Neuronal stem cell (in vitro differentiated cells): ENCODE data around the gene FHDC1.

ENCODE experiments used
- DNase-seq: peaks from one replicate; pipeline ENCODE4 v3.0.0-alpha.2; 2013; ENCODE audit warnings: low spot score
- H2AFZ ChIP-seq: one replicate; pipeline ENCODE4 v1.6.1; 2013; ENCODE audit warnings: mild to moderate bottlenecking, low read length, inconsistent platforms
- H2AK5ac ChIP-seq: 2 replicates; pipeline ENCODE4 v1.6.1; 2013; ENCODE audit warnings: low read depth, mild to moderate bottlenecking, inconsistent platforms, low read length, moderate library complexity, mixed read lengths
- H2BK120ac ChIP-seq: 2 replicates; pipeline ENCODE4 v1.6.1; 2013; ENCODE audit warnings: low read depth, mild to moderate bottlenecking, inconsistent platforms, low read length, moderate library complexity, mixed read lengths
- H2BK12ac ChIP-seq: one replicate; pipeline ENCODE4 v1.6.1; 2013; ENCODE audit warnings: low read length, inconsistent platforms
- H2BK15ac ChIP-seq: 2 replicates; pipeline ENCODE4 v1.6.1; 2013; ENCODE audit warnings: mild to moderate bottlenecking, low read length, inconsistent platforms, mixed read lengths
- H2BK5ac ChIP-seq: one replicate; pipeline ENCODE4 v1.6.1; 2013; ENCODE audit warnings: inconsistent platforms, mild to moderate bottlenecking, low read length, moderate library complexity
- H3K14ac ChIP-seq: one replicate; pipeline ENCODE4 v1.6.1; 2013; ENCODE audit warnings: low read length, inconsistent platforms
- H3K18ac ChIP-seq: 2 replicates; pipeline ENCODE4 v1.6.1; 2013; ENCODE audit warnings: low read length, inconsistent platforms
- H3K23ac ChIP-seq: 2 replicates; pipeline ENCODE4 v1.6.1; 2013; ENCODE audit warnings: low read depth, mild to moderate bottlenecking, mixed read lengths, low read length, inconsistent platforms; ENCODE audit not compliant: poor library complexity
- H3K27ac ChIP-seq: replicated peaks from 3 replicates; pipeline ENCODE4 v1.5.1; 2013; ENCODE audit warnings: low read length, inconsistent platforms
- H3K27me3 ChIP-seq, 3 experiments: 2 replicates each; pipeline ENCODE4 v1.6.1; 2013; ENCODE audit warnings: low read length in 3 of 3, mild to moderate bottlenecking in 2 of 3, inconsistent platforms in 1 of 3, low read depth in 1 of 3, mixed read lengths in 1 of 3, moderate library complexity in 1 of 3; ENCODE audit not compliant: control insufficient read depth in 3 of 3, insufficient read depth in 3 of 3
- H3K36me3 ChIP-seq, 2 donors: replicated peaks in 1 of 2; 2 replicates each; pipeline ENCODE4 v1.6.1; 2013; ENCODE audit warnings: low read length in 2 of 2; ENCODE audit not compliant: control insufficient read depth in 2 of 2, insufficient read depth in 2 of 2
- H3K4ac ChIP-seq: 2 replicates; pipeline ENCODE4 v1.6.1; 2013; ENCODE audit warnings: inconsistent platforms, mild to moderate bottlenecking, low read length, moderate library complexity
- H3K4me1 ChIP-seq, 2 donors: 1 replicate in 1 of 2; 2 replicates in 1 of 2; pipeline ENCODE4 v1.6.1; 2013; ENCODE audit warnings: low read length in 2 of 2, low read depth in 1 of 2; ENCODE audit not compliant: control insufficient read depth in 2 of 2, insufficient read depth in 1 of 2
- H3K4me2 ChIP-seq: one replicate; pipeline ENCODE4 v1.6.1; 2013; ENCODE audit warnings: mild to moderate bottlenecking, low read length, inconsistent platforms; ENCODE audit not compliant: insufficient read depth, poor library complexity, severe bottlenecking
- H3K4me3 ChIP-seq, 2 donors: 2 replicates each; pipeline ENCODE4 v1.5.1; 2013; ENCODE audit warnings: low read length in 2 of 2, mild to moderate bottlenecking in 2 of 2, inconsistent platforms in 1 of 2, moderate library complexity in 1 of 2
- H3K79me1 ChIP-seq: one replicate; pipeline ENCODE4 v1.6.1; 2013; ENCODE audit warnings: low read depth, mild to moderate bottlenecking, inconsistent platforms, low read length, moderate library complexity
- H3K9ac ChIP-seq: one replicate; pipeline ENCODE4 v1.6.1; 2013; ENCODE audit warnings: mild to moderate bottlenecking, low read depth, low read length, inconsistent platforms; ENCODE audit not compliant: poor library complexity
- H3K9me3 ChIP-seq, 2 donors: replicated peaks in 1 of 2; 2 replicates each; pipeline versions ENCODE3 to v1.6.1; 2013; ENCODE audit warnings: low read length in 2 of 2, mild to moderate bottlenecking in 2 of 2, inconsistent platforms in 1 of 2, low read depth in 1 of 2, mixed read lengths in 1 of 2, moderate library complexity in 1 of 2; ENCODE audit not compliant: control insufficient read depth in 2 of 2, insufficient read depth in 1 of 2
- H4K8ac ChIP-seq: one replicate; pipeline ENCODE4 v1.6.1; 2013; ENCODE audit warnings: low read depth, mild to moderate bottlenecking, inconsistent platforms, low read length, moderate library complexity
- H4K91ac ChIP-seq: one replicate; pipeline ENCODE4 v1.6.1; 2013; ENCODE audit warnings: low read length, low read depth, mild to moderate bottlenecking, inconsistent platforms; ENCODE audit not compliant: poor library complexity
- WGBS, 2 donors: extraction: QIAGEN DNeasy Blood & Tissue Kit; methylation state at CpG; one replicate each; pipeline ENCODE4 v1.1.7; 2013; ENCODE audit warnings: missing lambda C conversion rate in 2 of 2, mixed read lengths in 1 of 2; ENCODE audit not compliant: insufficient read length in 2 of 2, insufficient replicate concordance in 1 of 2; ENCODE audit errors: extremely low coverage in 2 of 2; 5-methylcytosine and 5-hydroxymethylcytosine counted together

FHDC1 gene

DNA sequence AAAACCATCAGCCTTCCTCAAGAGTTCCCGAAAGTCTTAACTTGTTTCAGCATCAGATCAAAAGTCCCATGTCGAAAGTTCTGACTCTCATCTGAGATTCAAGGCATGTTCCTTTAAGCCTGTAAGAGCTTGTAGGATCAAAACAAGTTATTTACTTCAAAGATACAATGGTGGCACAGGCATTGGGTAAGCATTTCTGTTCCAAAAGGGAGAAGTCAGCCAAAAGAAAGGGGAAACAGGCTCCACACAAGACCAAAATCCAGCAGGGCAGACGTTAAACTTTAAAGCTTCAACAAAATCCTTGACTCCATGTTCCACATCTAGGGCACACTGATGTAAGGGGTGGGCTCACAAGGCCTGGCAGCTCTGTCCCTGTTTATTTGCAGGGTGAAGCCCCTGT is 91.7 kb downstream of the FHDC1 start:
- H3K18ac ChIP-seq: no peak overlapping the region
- no peak overlapping the region for H2BK12ac ChIP-seq
- H3K23ac ChIP-seq: no peak overlapping the region
- H4K91ac ChIP-seq: no peak overlapping the region
- WGBS, 2 donors: no CpG with 5 or more reads among the region's 3 CpGs
- DNase-seq: no peak
- no peaks in the 10 kb centered on the region for H3K36me3 ChIP-seq
- peaks cover 0 to 2% of the 10 kb centered on the region in 2 donors for H3K4me1 ChIP-seq
- H2AFZ ChIP-seq: no peak overlapping the region
- H3K4me3 ChIP-seq: no peak overlapping the region
- H3K9me3 ChIP-seq: peaks cover 0 to 8% of the 10 kb centered on the region in 2 donors
- no peaks in the 10 kb centered on the region for H3K79me1 ChIP-seq
- no peak overlapping the region for H2BK15ac ChIP-seq
- no peak overlapping the region for H4K8ac ChIP-seq
- H2AK5ac ChIP-seq: no peak overlapping the region
- no peak overlapping the region for H3K14ac ChIP-seq
- no peak overlapping the region for H3K9ac ChIP-seq
- H2BK5ac ChIP-seq: no peak overlapping the region
- H3K4ac ChIP-seq: no peak overlapping the region
- no peak overlapping the region for H3K4me2 ChIP-seq
- H3K27ac ChIP-seq: no peak overlapping the region
- no peak overlapping the region for H2BK120ac ChIP-seq
- H3K27me3 ChIP-seq: no peaks in the 10 kb centered on the region

DNA sequence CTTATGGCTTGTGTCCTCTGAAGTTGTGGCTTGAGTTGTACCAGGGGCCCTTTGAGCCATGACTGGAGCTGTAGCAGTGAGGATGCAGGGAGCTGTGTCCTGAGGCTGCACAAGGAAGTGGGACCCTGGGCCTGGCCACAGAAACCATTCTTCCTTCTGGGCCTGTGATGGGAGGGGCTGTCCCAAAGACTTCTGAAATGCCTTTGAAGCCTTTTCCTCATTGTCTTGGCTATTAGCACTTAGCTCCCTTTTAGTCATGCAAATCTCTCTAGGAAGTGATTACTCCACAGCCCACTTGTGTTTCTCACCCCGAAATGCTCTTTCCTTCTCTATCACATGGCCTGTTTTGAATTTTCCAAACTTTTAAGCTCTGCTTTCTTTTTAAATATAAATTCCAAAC is 92.4 kb downstream of the FHDC1 start:
- H2BK15ac ChIP-seq: no peak overlapping the region
- H3K9me3 ChIP-seq: peaks cover 0 to 8% of the 10 kb centered on the region in 2 donors
- H3K9ac ChIP-seq: no peak overlapping the region
- no peak overlapping the region for H4K8ac ChIP-seq
- DNase-seq: no peak
- no peak overlapping the region for H2BK5ac ChIP-seq
- H3K4ac ChIP-seq: no peak overlapping the region
- no CpG with 5 or more reads among the region's 1 CpG for WGBS, 2 donors
- no peaks in the 10 kb centered on the region for H3K79me1 ChIP-seq
- peaks cover 0 to 1% of the 10 kb centered on the region in 2 donors for H3K4me1 ChIP-seq
- H3K4me2 ChIP-seq: no peak overlapping the region
- no peak overlapping the region for H2AK5ac ChIP-seq
- no peak overlapping the region for H3K27ac ChIP-seq
- H2BK12ac ChIP-seq: no peak overlapping the region
- no peak overlapping the region for H2BK120ac ChIP-seq
- no peak overlapping the region for H3K23ac ChIP-seq
- H3K36me3 ChIP-seq: no peaks in the 10 kb centered on the region
- no peak overlapping the region for H3K14ac ChIP-seq
- H3K27me3 ChIP-seq: no peaks in the 10 kb centered on the region
- no peak overlapping the region for H3K4me3 ChIP-seq
- no peak overlapping the region for H2AFZ ChIP-seq
- no peak overlapping the region for H3K18ac ChIP-seq
- no peak overlapping the region for H4K91ac ChIP-seq
